HEK293 (cell line): ENCODE measurements around the gene HASPIN.

ENCODE experiments used
- AEBP2 ChIP-seq: fragments of 450-650 bp; formaldehyde crosslinking; IDR thresholded peaks from 2 replicates; pipeline ENCODE4 v1.5.1; 2016; ENCODE audit warnings: missing biosample characterization, missing genetic modification characterization, borderline replicate concordance
- KLF1 ChIP-seq: fragments of 450-650 bp; formaldehyde crosslinking; IDR thresholded peaks from 2 replicates; pipeline ENCODE4 v1.5.1; 2016; ENCODE audit warnings: missing biosample characterization, missing genetic modification characterization
- KLF8 ChIP-seq: fragments of 450-650 bp; formaldehyde crosslinking; IDR thresholded peaks from 2 replicates; pipeline ENCODE4 v1.5.1; 2016; ENCODE audit warnings: missing biosample characterization, missing genetic modification characterization
- SETDB1 ChIP-seq: IDR thresholded peaks from one replicate; pipeline ENCODE4 v1.6.1; 2017; ENCODE audit warnings: mild to moderate bottlenecking, low read length, moderate library complexity, mixed read lengths; ENCODE audit not compliant: insufficient read length
- SP2 ChIP-seq: fragments of 450-650 bp; formaldehyde crosslinking; IDR thresholded peaks from 2 replicates; pipeline ENCODE4 v1.5.1; 2016; ENCODE audit warnings: missing biosample characterization, missing genetic modification characterization
- SP7 ChIP-seq: fragments of 450-650 bp; formaldehyde crosslinking; IDR thresholded peaks from 2 replicates; pipeline ENCODE4 v1.5.1; 2016; ENCODE audit warnings: missing biosample characterization, missing genetic modification characterization
- ZBTB20 ChIP-seq: fragments of 450-650 bp; formaldehyde crosslinking; IDR thresholded peaks from 2 replicates; pipeline ENCODE4 v1.5.1; 2016; ENCODE audit warnings: missing biosample characterization, missing genetic modification characterization
- ZBTB44 ChIP-seq: fragments of 450-650 bp; IDR thresholded peaks from 2 replicates; pipeline ENCODE4 v1.5.1; 2018; ENCODE audit warnings: missing biosample characterization, mild to moderate bottlenecking, missing genetic modification characterization
- ZNF23 ChIP-seq: fragments of 450-650 bp; formaldehyde crosslinking; IDR thresholded peaks from 2 replicates; pipeline ENCODE4 v1.5.1; 2016; ENCODE audit warnings: missing biosample characterization, missing genetic modification characterization, borderline replicate concordance
- ZNF24 ChIP-seq: fragments of 450-650 bp; formaldehyde crosslinking; IDR thresholded peaks from 2 replicates; pipeline ENCODE4 v1.5.1; 2016; ENCODE audit warnings: missing biosample characterization, missing genetic modification characterization
- ZNF248 ChIP-seq: fragments of 450-650 bp; formaldehyde crosslinking; IDR thresholded peaks from 2 replicates; pipeline ENCODE4 v1.5.1; 2017; ENCODE audit warnings: missing biosample characterization, missing genetic modification characterization
- ZNF37A ChIP-seq: fragments of 450-650 bp; IDR thresholded peaks from 2 replicates; pipeline ENCODE4 v1.5.1; 2018; ENCODE audit warnings: missing biosample characterization, missing genetic modification characterization
- ZNF426 ChIP-seq: fragments of 450-650 bp; formaldehyde crosslinking; IDR thresholded peaks from 2 replicates; pipeline ENCODE4 v1.5.1; 2017; ENCODE audit warnings: missing biosample characterization, missing genetic modification characterization, mild to moderate bottlenecking, inconsistent platforms, moderate library complexity
- ZNF544 ChIP-seq: fragments of 450-650 bp; formaldehyde crosslinking; IDR thresholded peaks from 2 replicates; pipeline ENCODE4 v1.5.0; 2017; ENCODE audit warnings: missing biosample characterization, missing genetic modification characterization
- ZNF624 ChIP-seq: fragments of 450-650 bp; formaldehyde crosslinking; IDR thresholded peaks from 2 replicates; pipeline ENCODE4 v1.5.1; 2017; ENCODE audit warnings: missing biosample characterization, missing genetic modification characterization
- ZNF639 ChIP-seq: fragments of 450-650 bp; formaldehyde crosslinking; IDR thresholded peaks from 2 replicates; pipeline ENCODE4 v1.5.1; 2016; ENCODE audit warnings: missing biosample characterization, missing genetic modification characterization
- ZNF654 ChIP-seq: fragments of 450-650 bp; formaldehyde crosslinking; IDR thresholded peaks from 2 replicates; pipeline ENCODE4 v1.5.1; 2016; ENCODE audit warnings: low read depth, missing biosample characterization, missing genetic modification characterization
- ZNF660 ChIP-seq: fragments of 450-650 bp; IDR thresholded peaks from 2 replicates; pipeline ENCODE4 v1.5.1; 2018; ENCODE audit warnings: missing biosample characterization, mild to moderate bottlenecking, missing genetic modification characterization
- ZNF747 ChIP-seq: fragments of 450-650 bp; formaldehyde crosslinking; IDR thresholded peaks from 2 replicates; pipeline ENCODE4 v1.5.1; 2016; ENCODE audit warnings: missing biosample characterization, missing genetic modification characterization
- ZNF785 ChIP-seq: fragments of 450-650 bp; formaldehyde crosslinking; IDR thresholded peaks from 2 replicates; pipeline ENCODE4 v1.5.1; 2016; ENCODE audit warnings: missing biosample characterization, missing genetic modification characterization
- ZSCAN18 ChIP-seq: fragments of 450-650 bp; formaldehyde crosslinking; IDR thresholded peaks from 2 replicates; pipeline ENCODE4 v1.5.1; 2016; ENCODE audit warnings: missing biosample characterization, missing genetic modification characterization
- ZSCAN30 ChIP-seq: fragments of 450-650 bp; IDR thresholded peaks from 2 replicates; pipeline ENCODE4 v1.5.1; 2018; ENCODE audit warnings: missing biosample characterization, mild to moderate bottlenecking, missing genetic modification characterization, moderate library complexity
- TF ChIP-seq, protein P1 (sequence below): fragments of 450-650 bp; formaldehyde crosslinking; IDR thresholded peaks from 2 replicates; pipeline ENCODE4 v1.5.1; 2016; ENCODE audit warnings: missing biosample characterization, missing genetic modification characterization
- TF ChIP-seq, protein P2 (sequence below): fragments of 450-650 bp; formaldehyde crosslinking; IDR thresholded peaks from 2 replicates; pipeline ENCODE4 v1.5.1; 2016; ENCODE audit warnings: missing biosample characterization, missing genetic modification characterization
- TF ChIP-seq, protein P3 (sequence below): fragments of 450-650 bp; formaldehyde crosslinking; conservative IDR thresholded peaks from 2 replicates; pipeline ENCODE4 v1.5.1; 2016; ENCODE audit warnings: low read depth, missing biosample characterization, missing genetic modification characterization

Gene HASPIN

GRCh38 chr17:3754458-3755334, 31.0 kb downstream of the HASPIN start (continued):
- TF ChIP-seq ZNF747 (tag by site-specific recombination) (no peak), ZNF23 (tag by site-specific recombination) (no peak), SP2 (peak; percentile 29; the same call in 1 of the 2 replicates), ZSCAN18 (tag by site-specific recombination) (no peak), ZNF248 (tag by site-specific recombination) (no peak), ZNF624 (tag by site-specific recombination) (no peak), ZSCAN30 (tag by site-specific recombination) (no peak), ZBTB20 (tag by site-specific recombination) (no peak), ZBTB44 (no peak), ZNF544 (no peak), SP7 (no peak), ZNF426 (tag by site-specific recombination) (no peak), AEBP2 (tag by site-specific recombination) (no peak), KLF8 (tag by site-specific recombination) (peak; percentile 30; the same call in 1 of the 2 replicates), ZNF24 (tag by site-specific recombination) (no peak), ZNF654 (tag by site-specific recombination) (no peak), SETDB1 (no peak), KLF1 (tag by site-specific recombination) (peak; percentile 8; the same call in 1 of the 2 replicates), ZNF785 (tag by site-specific recombination) (no peak), ZNF660 (tag by site-specific recombination) (no peak), ZNF639 (no peak), ZNF37A (no peak)
- TF ChIP-seq, protein P1, sequence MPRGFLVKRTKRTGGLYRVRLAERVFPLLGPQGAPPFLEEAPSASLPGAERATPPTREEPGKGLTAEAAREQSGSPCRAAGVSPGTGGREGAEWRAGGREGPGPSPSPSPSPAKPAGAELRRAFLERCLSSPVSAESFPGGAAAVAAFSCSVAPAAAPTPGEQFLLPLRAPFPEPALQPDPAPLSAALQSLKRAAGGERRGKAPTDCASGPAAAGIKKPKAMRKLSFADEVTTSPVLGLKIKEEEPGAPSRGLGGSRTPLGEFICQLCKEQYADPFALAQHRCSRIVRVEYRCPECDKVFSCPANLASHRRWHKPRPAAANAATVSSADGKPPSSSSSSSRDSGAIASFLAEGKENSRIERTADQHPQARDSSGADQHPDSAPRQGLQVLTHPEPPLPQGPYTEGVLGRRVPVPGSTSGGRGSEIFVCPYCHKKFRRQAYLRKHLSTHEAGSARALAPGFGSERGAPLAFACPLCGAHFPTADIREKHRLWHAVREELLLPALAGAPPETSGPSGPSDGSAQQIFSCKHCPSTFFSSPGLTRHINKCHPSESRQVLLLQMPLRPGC (tag by site-specific recombination): no peak
- TF ChIP-seq, protein P2, sequence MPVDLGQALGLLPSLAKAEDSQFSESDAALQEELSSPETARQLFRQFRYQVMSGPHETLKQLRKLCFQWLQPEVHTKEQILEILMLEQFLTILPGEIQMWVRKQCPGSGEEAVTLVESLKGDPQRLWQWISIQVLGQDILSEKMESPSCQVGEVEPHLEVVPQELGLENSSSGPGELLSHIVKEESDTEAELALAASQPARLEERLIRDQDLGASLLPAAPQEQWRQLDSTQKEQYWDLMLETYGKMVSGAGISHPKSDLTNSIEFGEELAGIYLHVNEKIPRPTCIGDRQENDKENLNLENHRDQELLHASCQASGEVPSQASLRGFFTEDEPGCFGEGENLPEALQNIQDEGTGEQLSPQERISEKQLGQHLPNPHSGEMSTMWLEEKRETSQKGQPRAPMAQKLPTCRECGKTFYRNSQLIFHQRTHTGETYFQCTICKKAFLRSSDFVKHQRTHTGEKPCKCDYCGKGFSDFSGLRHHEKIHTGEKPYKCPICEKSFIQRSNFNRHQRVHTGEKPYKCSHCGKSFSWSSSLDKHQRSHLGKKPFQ (tag by site-specific recombination): no peak
- TF ChIP-seq, protein P3, sequence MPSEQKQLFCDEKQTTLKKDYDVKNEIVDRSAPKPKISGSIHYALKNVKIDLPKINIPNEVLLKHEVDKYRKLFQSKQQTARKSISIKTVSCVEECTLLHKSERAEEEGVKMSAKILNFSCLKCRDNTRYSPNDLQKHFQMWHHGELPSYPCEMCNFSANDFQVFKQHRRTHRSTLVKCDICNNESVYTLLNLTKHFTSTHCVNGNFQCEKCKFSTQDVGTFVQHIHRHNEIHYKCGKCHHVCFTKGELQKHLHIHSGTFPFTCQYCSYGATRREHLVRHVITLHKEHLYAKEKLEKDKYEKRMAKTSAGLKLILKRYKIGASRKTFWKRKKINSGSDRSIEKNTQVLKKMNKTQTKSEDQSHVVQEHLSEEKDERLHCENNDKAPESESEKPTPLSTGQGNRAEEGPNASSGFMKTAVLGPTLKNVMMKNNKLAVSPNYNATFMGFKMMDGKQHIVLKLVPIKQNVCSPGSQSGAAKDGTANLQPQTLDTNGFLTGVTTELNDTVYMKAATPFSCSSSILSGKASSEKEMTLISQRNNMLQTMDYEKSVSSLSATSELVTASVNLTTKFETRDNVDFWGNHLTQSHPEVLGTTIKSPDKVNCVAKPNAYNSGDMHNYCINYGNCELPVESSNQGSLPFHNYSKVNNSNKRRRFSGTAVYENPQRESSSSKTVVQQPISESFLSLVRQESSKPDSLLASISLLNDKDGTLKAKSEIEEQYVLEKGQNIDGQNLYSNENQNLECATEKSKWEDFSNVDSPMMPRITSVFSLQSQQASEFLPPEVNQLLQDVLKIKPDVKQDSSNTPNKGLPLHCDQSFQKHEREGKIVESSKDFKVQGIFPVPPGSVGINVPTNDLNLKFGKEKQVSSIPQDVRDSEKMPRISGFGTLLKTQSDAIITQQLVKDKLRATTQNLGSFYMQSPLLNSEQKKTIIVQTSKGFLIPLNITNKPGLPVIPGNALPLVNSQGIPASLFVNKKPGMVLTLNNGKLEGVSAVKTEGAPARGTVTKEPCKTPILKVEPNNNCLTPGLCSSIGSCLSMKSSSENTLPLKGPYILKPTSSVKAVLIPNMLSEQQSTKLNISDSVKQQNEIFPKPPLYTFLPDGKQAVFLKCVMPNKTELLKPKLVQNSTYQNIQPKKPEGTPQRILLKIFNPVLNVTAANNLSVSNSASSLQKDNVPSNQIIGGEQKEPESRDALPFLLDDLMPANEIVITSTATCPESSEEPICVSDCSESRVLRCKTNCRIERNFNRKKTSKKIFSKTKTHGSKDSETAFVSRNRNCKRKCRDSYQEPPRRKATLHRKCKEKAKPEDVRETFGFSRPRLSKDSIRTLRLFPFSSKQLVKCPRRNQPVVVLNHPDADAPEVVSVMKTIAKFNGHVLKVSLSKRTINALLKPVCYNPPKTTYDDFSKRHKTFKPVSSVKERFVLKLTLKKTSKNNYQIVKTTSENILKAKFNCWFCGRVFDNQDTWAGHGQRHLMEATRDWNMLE (tag by site-specific recombination): no peak
